MM.1S (cell line): ENCODE data around the gene POLR3F.

Experiments
- DNase-seq: peaks from one replicate; pipeline ENCODE4 v3.0.0-alpha.2; 2015
- H2AFZ ChIP-seq: fragments of 300-600 bp; sonication (generic); 2 replicates; pipeline ENCODE4 v1.6.0; 2016; ENCODE audit warnings: antibody characterized with exemption, low read length
- H3F3A ChIP-seq: fragments of 300-600 bp; sonication (generic); 2 replicates; pipeline ENCODE4 v1.6.1; 2016; ENCODE audit warnings: mild to moderate bottlenecking, antibody characterized with exemption, low read length, moderate library complexity, mixed read lengths; ENCODE audit not compliant: insufficient read depth
- H3K27ac ChIP-seq: fragments of 300-600 bp; sonication (generic); 2 replicates; pipeline ENCODE4 v1.5.1; 2016; ENCODE audit warnings: mild to moderate bottlenecking, low read length
- H3K27me3 ChIP-seq: fragments of 300-600 bp; sonication (generic); replicated peaks from 2 replicates; pipeline ENCODE4 v1.6.0; 2016; ENCODE audit warnings: low read length; ENCODE audit not compliant: insufficient read depth
- H3K36me3 ChIP-seq: fragments of 300-600 bp; sonication (generic); replicated peaks from 2 replicates; pipeline ENCODE4 v1.6.1; 2016; ENCODE audit warnings: mild to moderate bottlenecking, low read length, mixed read lengths; ENCODE audit not compliant: insufficient read depth
- H3K4me1 ChIP-seq: fragments of 300-600 bp; sonication (generic); 2 replicates; pipeline ENCODE4 v1.6.1; 2016; ENCODE audit warnings: low read length, mixed read lengths
- H3K4me2 ChIP-seq: fragments of 300-600 bp; sonication (generic); 2 replicates; pipeline ENCODE4 v1.6.0; 2016; ENCODE audit warnings: low read depth, low read length
- H3K4me3 ChIP-seq: fragments of 300-600 bp; sonication (generic); 2 replicates; pipeline ENCODE4 v1.5.1; 2016; ENCODE audit warnings: low read length, mixed read lengths
- H3K79me2 ChIP-seq: fragments of 300-600 bp; sonication (generic); 2 replicates; pipeline ENCODE4 v1.6.1; 2016; ENCODE audit warnings: mixed run types, low read length, mixed read lengths
- H3K9ac ChIP-seq: fragments of 300-600 bp; sonication (generic); 2 replicates; pipeline ENCODE4 v1.6.1; 2016; ENCODE audit warnings: low read length, mixed read lengths
- H3K9me2 ChIP-seq: fragments of 300-600 bp; sonication (generic); replicated peaks from 2 replicates; pipeline ENCODE4 v1.6.1; 2016; ENCODE audit warnings: mild to moderate bottlenecking, low read length, mixed read lengths; ENCODE audit not compliant: insufficient read depth
- H3K9me3 ChIP-seq: fragments of 300-600 bp; sonication (generic); replicated peaks from 2 replicates; pipeline ENCODE4 v1.6.1; 2016; ENCODE audit warnings: mild to moderate bottlenecking, low read length, mixed read lengths; ENCODE audit not compliant: insufficient read depth
- H4K20me1 ChIP-seq: fragments of 300-600 bp; sonication (generic); 2 replicates; pipeline ENCODE4 v1.6.1; 2016; ENCODE audit warnings: mild to moderate bottlenecking, low read length, moderate library complexity, mixed read lengths; ENCODE audit not compliant: insufficient read depth
- EZH2 ChIP-seq: fragments of 300-600 bp; sonication (generic); optimal IDR thresholded peaks from 2 replicates; pipeline ENCODE3; 2017; ENCODE audit warnings: low read depth, mild to moderate bottlenecking, antibody characterized with exemption, low read length, mixed read lengths
- EZH2phosphoT487 ChIP-seq: fragments of 300-600 bp; sonication (generic); IDR thresholded peaks from 2 replicates; pipeline ENCODE4 v1.6.1; 2018; ENCODE audit warnings: antibody characterized with exemption, low read length
- TF ChIP-seq, protein P1 (sequence below): fragments of 300-600 bp; sonication (generic); IDR thresholded peaks from 2 replicates; pipeline ENCODE4 v1.5.1; 2016; ENCODE audit warnings: antibody characterized with exemption, low read length, mixed read lengths

POLR3F gene

DNA sequence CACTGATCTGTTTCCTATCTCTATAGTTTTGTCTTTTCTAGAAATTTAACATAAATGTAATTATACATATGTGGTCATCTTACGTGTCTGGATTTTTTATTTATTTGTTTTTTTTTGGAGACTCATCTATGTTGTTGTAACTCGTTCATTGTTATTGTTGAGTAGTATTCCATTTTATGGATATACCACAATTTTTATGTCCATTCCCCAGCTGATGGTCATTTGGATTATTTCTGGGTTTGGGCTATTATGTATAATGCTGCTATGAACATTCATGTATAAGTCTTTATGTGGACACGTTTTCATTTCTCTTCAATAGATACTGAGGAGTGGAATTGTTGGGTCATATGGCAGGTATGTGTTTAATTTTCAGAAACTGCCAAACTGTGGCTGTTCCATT lies 10.6 kb upstream of the POLR3F start:
- Histone ChIP-seq H3K9me2 (no peaks in the 10 kb centered on the region), H3K4me1 (no peaks in the 10 kb centered on the region), H3K9me3 (no peaks in the 10 kb centered on the region), H3F3A (no peaks in the 10 kb centered on the region), H3K4me2 (no peak overlapping the region), H3K79me2 (no peaks in the 10 kb centered on the region), H3K36me3 (no peaks in the 10 kb centered on the region), H3K9ac (no peak overlapping the region), H4K20me1 (no peaks in the 10 kb centered on the region), H3K4me3 (no peak overlapping the region), H2AFZ (no peak overlapping the region), H3K27me3 (no peaks in the 10 kb centered on the region), H3K27ac (no peak overlapping the region)
- TF ChIP-seq EZH2: no peak
- no peak for TF ChIP-seq EZH2phosphoT487
- TF ChIP-seq, protein P1, sequence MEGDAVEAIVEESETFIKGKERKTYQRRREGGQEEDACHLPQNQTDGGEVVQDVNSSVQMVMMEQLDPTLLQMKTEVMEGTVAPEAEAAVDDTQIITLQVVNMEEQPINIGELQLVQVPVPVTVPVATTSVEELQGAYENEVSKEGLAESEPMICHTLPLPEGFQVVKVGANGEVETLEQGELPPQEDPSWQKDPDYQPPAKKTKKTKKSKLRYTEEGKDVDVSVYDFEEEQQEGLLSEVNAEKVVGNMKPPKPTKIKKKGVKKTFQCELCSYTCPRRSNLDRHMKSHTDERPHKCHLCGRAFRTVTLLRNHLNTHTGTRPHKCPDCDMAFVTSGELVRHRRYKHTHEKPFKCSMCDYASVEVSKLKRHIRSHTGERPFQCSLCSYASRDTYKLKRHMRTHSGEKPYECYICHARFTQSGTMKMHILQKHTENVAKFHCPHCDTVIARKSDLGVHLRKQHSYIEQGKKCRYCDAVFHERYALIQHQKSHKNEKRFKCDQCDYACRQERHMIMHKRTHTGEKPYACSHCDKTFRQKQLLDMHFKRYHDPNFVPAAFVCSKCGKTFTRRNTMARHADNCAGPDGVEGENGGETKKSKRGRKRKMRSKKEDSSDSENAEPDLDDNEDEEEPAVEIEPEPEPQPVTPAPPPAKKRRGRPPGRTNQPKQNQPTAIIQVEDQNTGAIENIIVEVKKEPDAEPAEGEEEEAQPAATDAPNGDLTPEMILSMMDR: no peak
- DNase-seq: no peak

DNA sequence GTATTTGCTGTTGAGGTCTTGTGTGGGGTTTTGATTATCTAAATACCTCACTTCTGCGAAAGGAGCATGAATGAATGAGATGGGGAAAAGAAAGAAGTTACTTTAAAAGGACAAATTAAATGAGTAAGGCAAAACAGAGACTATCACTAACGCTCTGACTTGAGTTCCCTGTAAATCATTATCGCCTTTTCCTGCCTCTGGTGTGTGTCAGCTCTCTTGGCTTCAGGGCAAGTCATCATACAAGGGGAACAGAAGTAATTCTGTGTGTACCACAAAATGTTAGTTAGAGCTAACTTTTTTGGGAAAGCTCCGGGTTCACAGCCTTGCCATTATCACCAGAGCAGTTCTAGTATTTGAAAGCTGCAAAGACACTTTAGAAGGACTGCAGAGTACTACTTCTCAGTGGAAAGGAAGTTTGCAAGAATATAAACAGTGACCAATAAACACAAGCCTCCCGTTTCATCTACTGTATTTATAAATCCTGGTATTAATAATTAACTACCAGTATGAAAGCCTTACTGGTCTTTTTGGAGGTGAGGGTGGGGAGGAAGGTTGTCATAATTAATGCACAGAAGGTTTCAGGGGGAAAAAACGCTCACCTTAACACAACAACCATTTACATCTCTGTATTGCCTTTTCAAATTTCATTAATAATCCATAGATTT lies 1.5 kb upstream of the POLR3F start:
- DNase-seq: no peak
- Histone ChIP-seq H3K4me2 (peak overlapping the region; percentile 90), H3K36me3 (no peaks in the 10 kb centered on the region), H2AFZ (peak overlapping the region; percentile 97), H3K79me2 (peaks cover 26% of the 10 kb centered on the region), H3K9ac (no peak overlapping the region), H3K9me2 (no peaks in the 10 kb centered on the region), H3K27ac (no peak overlapping the region), H3K4me1 (peaks cover 3% of the 10 kb centered on the region; the same call in 1 of the 2 replicates), H4K20me1 (no peaks in the 10 kb centered on the region), H3K9me3 (no peaks in the 10 kb centered on the region), H3K27me3 (no peaks in the 10 kb centered on the region), H3F3A (no peaks in the 10 kb centered on the region), H3K4me3 (peak overlapping the region; percentile 92; the same call in 1 of the 2 replicates)
- TF ChIP-seq, protein P1: no peak
- TF ChIP-seq EZH2phosphoT487 (no peak), EZH2 (no peak)

DNA sequence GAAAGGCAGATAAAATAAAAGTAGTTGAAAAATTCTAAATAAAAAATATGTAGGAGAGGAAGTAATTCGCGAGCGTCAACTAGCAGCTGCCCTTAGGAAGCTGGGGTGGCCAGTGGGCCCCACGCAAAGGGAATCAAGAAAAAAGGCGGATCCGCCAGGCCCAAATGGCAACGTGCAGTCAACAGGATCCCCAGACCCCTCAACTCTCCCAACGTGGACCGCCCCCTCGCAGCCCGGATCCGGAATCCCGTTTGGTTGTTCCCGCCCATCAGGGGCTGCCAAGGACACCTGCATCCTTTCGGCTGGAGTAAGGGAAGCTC lies 656 bp upstream of the POLR3F start:
- H3K27ac ChIP-seq: no peak overlapping the region
- H3K9ac ChIP-seq: peak overlapping the region; percentile 79; the same call in 1 of the 2 replicates
- H3K4me1 ChIP-seq: peaks cover 3% of the 10 kb centered on the region; the same call in 1 of the 2 replicates
- H3K27me3 ChIP-seq: no peaks in the 10 kb centered on the region
- H3K4me2 ChIP-seq: peak overlapping the region; percentile 90
- no peaks in the 10 kb centered on the region for H4K20me1 ChIP-seq
- peaks cover 26% of the 10 kb centered on the region for H3K79me2 ChIP-seq
- no peaks in the 10 kb centered on the region for H3K9me2 ChIP-seq
- peak overlapping the region; percentile 97 for H2AFZ ChIP-seq
- TF ChIP-seq EZH2phosphoT487 (no peak), EZH2 (no peak)
- TF ChIP-seq, protein P1: no peak
- DNase-seq: peak; percentile 9
- H3K9me3 ChIP-seq: no peaks in the 10 kb centered on the region
- no peaks in the 10 kb centered on the region for H3F3A ChIP-seq
- H3K4me3 ChIP-seq: peak overlapping the region; percentile 92
- H3K36me3 ChIP-seq: no peaks in the 10 kb centered on the region
